Epithelial cell of proximal tubule (primary cell): Measurements from ENCODE around the gene CCT6A. TPM values are rescaled to one million over a fixed set of nuclear protein-coding genes. Genes with fewer than 3 reads are reported as not detected.
"Not testable (repeated sequence)": the region's sequence is repeated elsewhere in the genome, so short reads cannot be mapped to it uniquely, and the experiment has no call there.

Experiments used
- DNase-seq: peaks from one replicate; pipeline ENCODE4 v3.0.0-alpha.2; 2011; ENCODE audit warnings: low read depth
- H3K4me3 ChIP-seq: 2 replicates; pipeline ENCODE4 v1.5.1; 2011; ENCODE audit warnings: low read depth, mild to moderate bottlenecking, low read length
- CTCF ChIP-seq: conservative IDR thresholded peaks from 2 replicates; pipeline ENCODE4 v1.5.1; 2012; ENCODE audit warnings: low read depth, mild to moderate bottlenecking, low read length
- total RNA-seq: library from RNA; depleted of rRNA; stranded (reverse); fragments of >200 nt; gene quantifications from 2 replicates; pipeline ENCODE4 v1.2.3, GENCODE V29; 2015

CCT6A gene
- total RNA-seq, 1 donor from 2014 or later: 272 TPM

GRCh38 chr7:56097700-56098099 is 46.1 kb downstream of the CCT6A start:
- no peak for DNase-seq
- no peak overlapping the region for H3K4me3 ChIP-seq
- no peak for TF ChIP-seq CTCF

- DNase-seq, H3K4me3 ChIP-seq: not testable (repeated sequence)
Observed at GRCh38 chr7:56098187-56099008, 46.8 kb downstream of the CCT6A start.

DNA sequence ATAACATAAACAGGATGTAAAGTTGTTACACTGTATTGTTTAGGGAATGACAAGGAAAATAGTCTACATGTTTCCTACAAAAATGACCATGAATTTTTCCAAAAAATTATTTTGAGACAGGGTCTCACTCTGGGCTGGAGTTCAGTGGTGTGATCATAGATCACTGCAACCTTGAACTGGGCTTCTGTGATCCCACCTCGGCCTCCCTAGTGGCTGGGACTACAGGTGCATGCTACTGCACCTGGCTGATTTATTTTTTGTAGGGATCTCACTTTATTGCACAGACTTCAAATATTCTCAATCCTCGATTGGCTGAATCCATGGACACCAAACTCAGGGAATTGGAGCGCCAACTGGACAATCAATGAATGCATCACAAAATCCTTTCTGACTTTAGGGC is 48.1 kb downstream of the CCT6A start:
- no peak for TF ChIP-seq CTCF
- no peak overlapping the region for H3K4me3 ChIP-seq
- no peak for DNase-seq

- not testable (repeated sequence) for DNase-seq, H3K4me3 ChIP-seq
Observed at GRCh38 chr7:56104138-56104537, 52.6 kb downstream of the CCT6A start.

DNA sequence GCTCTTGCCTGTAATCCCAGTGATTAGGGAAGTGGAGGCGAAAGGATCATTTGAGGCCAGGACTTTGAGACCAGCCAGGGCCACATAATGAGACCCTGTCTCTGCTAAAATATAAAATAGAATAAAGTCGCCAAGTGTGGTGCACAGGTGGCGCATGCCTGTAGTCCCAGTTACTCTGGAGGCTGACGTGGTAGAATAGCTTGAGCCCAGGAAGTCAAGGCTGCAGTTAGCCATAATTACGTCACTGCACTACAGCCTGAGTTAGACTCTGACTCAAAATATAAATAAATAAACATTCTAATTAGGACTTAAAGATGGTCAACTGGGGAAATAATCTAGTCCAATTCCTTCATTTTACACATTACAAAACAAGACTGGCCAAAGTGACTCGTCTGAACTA is 53.9 kb downstream of the CCT6A start:
- H3K4me3 ChIP-seq: peak overlapping the region; percentile 73
- TF ChIP-seq CTCF: no peak
- DNase-seq: peak; percentile 50

- no peak for TF ChIP-seq CTCF
- peak; percentile 90 for DNase-seq
- peak within 1 kb of the TSS; percentile 73 for H3K4me3 ChIP-seq
Observed at GRCh38 chr7:56106108-56107073, 54.8 kb downstream of the CCT6A start, which contains the start of gene CHCHD2. Gene CHCHD2, minus strand, starts transcription at chr7:56106476. Its CDS starts 63 bp downstream, at chr7:56106413.

GRCh38 chr7:56107954-56108258 is 56.3 kb downstream of the CCT6A start:
- no peak for TF ChIP-seq CTCF
- H3K4me3 ChIP-seq: no peak overlapping the region

More at GRCh38 chr7:56107954-56108258, 56.3 kb downstream of the CCT6A start:
- DNase-seq: no peak
